HepG2 (cell line): Measurements from ENCODE around the gene DCT. TPM values are rescaled to one million over a fixed set of nuclear protein-coding genes. Genes with fewer than 3 reads are reported as not detected.

Experiments used
- ATAC-seq: fragments of 200-7000 bp; cut with Tn5 transposase; 3 replicates; pipeline ENCODE4 v1.9.1; 2020; ENCODE audit warnings: mild to moderate bottlenecking, moderate library complexity
- BruUV-seq: library from RNA; stranded (reverse); fragments of 400-500 nt; replicated peaks from 2 replicates; lab custom pipeline; 2021; lab: Mats Ljungman, UMichigan
- CTCF ChIA-PET: fragments of 300-600 bp; formaldehyde crosslinking; extraction: SDS; loops from one replicate; lab custom pipeline; 2021; ENCODE audit warnings: low total read pairs, inconsistent platforms, low intra/inter-chr PET ratio; lab: Yijun Ruan, JAX
- POLR2A ChIA-PET: fragments of 350-600 bp; sonication (Branson Sonifier 250); formaldehyde crosslinking; loops from one replicate; lab custom pipeline; 2020; ENCODE audit warnings: antibody characterized with exemption, inconsistent platforms; lab: Yijun Ruan, JAX
- DNase-seq: peaks from one replicate; pipeline ENCODE4 v3.0.0-alpha.2; 2015; ENCODE audit warnings: low spot score
- FAIRE-seq: peaks from 3 replicates; lab custom pipeline; 2011; peaks lifted over from hg19 to GRCh38; lab: Jason Lieb, UNC
- H2AFZ ChIP-seq: one replicate; pipeline ENCODE4 v1.6.1; 2011; ENCODE audit warnings: low read length, inconsistent platforms
- H3K27ac ChIP-seq: fragments of 300-600 bp; 3 replicates; pipeline ENCODE4 v1.8.0; 2011; ENCODE audit warnings: mixed run types, mild to moderate bottlenecking, mixed read lengths, low read length, inconsistent platforms; ENCODE audit not compliant: insufficient read depth; ENCODE audit errors: extremely low read length
- H3K27me3 ChIP-seq, 2 experiments: fragments of 200-600 bp in 1 of 2; 2 replicates in 1 of 2; 3 replicates in 1 of 2; pipeline versions ENCODE4 v1.6.0 to v1.8.0; 2011; ENCODE audit warnings: low read length in 2 of 2, mild to moderate bottlenecking in 2 of 2, moderate library complexity in 2 of 2, inconsistent platforms in 1 of 2; ENCODE audit not compliant: insufficient read depth in 2 of 2, control insufficient read depth in 1 of 2
- H3K36me3 ChIP-seq, 2 experiments: fragments of 200-600 bp in 1 of 2; replicated peaks in 1 of 2; 2 replicates in 1 of 2; 3 replicates in 1 of 2; pipeline versions ENCODE4 v1.5.1 to v1.8.0; 2011; ENCODE audit warnings: low read length in 2 of 2, inconsistent platforms in 1 of 2; ENCODE audit not compliant: insufficient read depth in 2 of 2, control insufficient read depth in 1 of 2
- H3K4me1 ChIP-seq: 2 replicates; pipeline ENCODE4 v1.5.1; 2012; ENCODE audit warnings: low read length, inconsistent platforms; ENCODE audit not compliant: insufficient read depth
- H3K4me2 ChIP-seq: 2 replicates; pipeline ENCODE4 v1.6.0; 2011; ENCODE audit warnings: low read depth, low read length, inconsistent platforms
- H3K4me3 ChIP-seq, 3 experiments: fragments of 200-600 bp in 1 of 3; sonication (generic), shearing (Covaris generic) in 1 of 3; replicated peaks in 1 of 3; 2 replicates each; pipeline ENCODE4 v1.5.1; 2011 to 2016; ENCODE audit warnings: low read length in 3 of 3, inconsistent platforms in 2 of 3, low read depth in 2 of 3, mild to moderate bottlenecking in 2 of 3, control low read depth in 1 of 3, mixed read lengths in 1 of 3; ENCODE audit not compliant: insufficient read depth in 1 of 3
- H3K79me2 ChIP-seq: one replicate; pipeline ENCODE4 v1.6.1; 2011; ENCODE audit warnings: low read length, inconsistent platforms; ENCODE audit not compliant: insufficient read depth
- H3K9ac ChIP-seq: 2 replicates; pipeline ENCODE4 v1.6.0; 2011; ENCODE audit warnings: mild to moderate bottlenecking, low read depth, low read length, inconsistent platforms; ENCODE audit not compliant: insufficient read depth
- H3K9me3 ChIP-seq: 2 replicates; pipeline ENCODE4 v1.5.1; 2012; ENCODE audit warnings: mild to moderate bottlenecking, low read length
- H4K20me1 ChIP-seq: 2 replicates; pipeline ENCODE4 v1.6.0; 2011; ENCODE audit warnings: inconsistent platforms, mild to moderate bottlenecking, low read length, moderate library complexity; ENCODE audit not compliant: insufficient read depth
- AGO2 ChIP-seq: fragments of 200-400 bp; formaldehyde crosslinking; optimal IDR thresholded peaks from 2 replicates; pipeline ENCODE3; 2017; ENCODE audit warnings: mild to moderate bottlenecking, low read depth, low read length, moderate library complexity
- AHR ChIP-seq: IDR thresholded peaks from 2 replicates; pipeline ENCODE4 v1.6.1; 2018; ENCODE audit warnings: missing genetic modification reagents, missing compliant biosample characterization
- BRCA1 ChIP-seq: sonication (generic); formaldehyde crosslinking; IDR thresholded peaks from 2 replicates; pipeline ENCODE4 v1.4.0; 2020; ENCODE audit warnings: missing genetic modification reagents
- LCORL ChIP-seq, 2 experiments: fragments of 450-650 bp in 1 of 2; sonication (generic) in 1 of 2; formaldehyde crosslinking in 1 of 2; IDR thresholded peaks; 2 replicates each; pipeline versions ENCODE4 v1.5.0 to v1.6.1; 2017 to 2020; ENCODE audit warnings: antibody characterized with exemption in 1 of 2, missing genetic modification reagents in 1 of 2
- MEF2D ChIP-seq: sonication (generic); formaldehyde crosslinking; IDR thresholded peaks from 2 replicates; pipeline ENCODE4 v1.5.1; 2020; ENCODE audit warnings: mild to moderate bottlenecking, missing genetic modification reagents
- PAWR ChIP-seq: sonication (generic); formaldehyde crosslinking; IDR thresholded peaks from 2 replicates; pipeline ENCODE4 v1.4.0; 2020; ENCODE audit warnings: missing genetic modification reagents, mild to moderate bottlenecking, borderline replicate concordance
- SOX13 ChIP-seq, 3 experiments: fragments of 450-650 bp in 1 of 3; sonication (generic) in 1 of 3; formaldehyde crosslinking in 1 of 3; IDR thresholded peaks in 2 of 3; conservative IDR thresholded peaks in 1 of 3; 2 replicates each; pipeline versions ENCODE4 v1.5.0 to v1.6.1; 2016 to 2020; ENCODE audit warnings: antibody characterized with exemption in 1 of 3, mild to moderate bottlenecking in 1 of 3, missing compliant biosample characterization in 1 of 3, missing genetic modification reagents in 1 of 3, moderate library complexity in 1 of 3
- YEATS2 ChIP-seq: sonication (generic); formaldehyde crosslinking; IDR thresholded peaks from 2 replicates; pipeline ENCODE4 v1.4.0; 2020; ENCODE audit warnings: missing genetic modification reagents, borderline replicate concordance
- ZBTB7B ChIP-seq: sonication (generic); formaldehyde crosslinking; IDR thresholded peaks from 2 replicates; pipeline ENCODE4 v1.4.0; 2020; ENCODE audit warnings: missing genetic modification reagents
- ZNF33B ChIP-seq: sonication (generic); formaldehyde crosslinking; IDR thresholded peaks from 2 replicates; pipeline ENCODE4 v1.5.1; 2020; ENCODE audit warnings: mild to moderate bottlenecking, missing genetic modification reagents
- ZNF432 ChIP-seq: sonication (generic); formaldehyde crosslinking; IDR thresholded peaks from 2 replicates; pipeline ENCODE4 v1.5.0; 2020; ENCODE audit warnings: missing genetic modification reagents, mild to moderate bottlenecking, borderline replicate concordance
- ZNF724P ChIP-seq: sonication (generic); formaldehyde crosslinking; IDR thresholded peaks from 2 replicates; pipeline ENCODE4 v1.8.0; 2022; ENCODE audit warnings: missing genetic modification reagents, borderline replicate concordance
- ZNF883 ChIP-seq: sonication (generic); formaldehyde crosslinking; IDR thresholded peaks from 2 replicates; pipeline ENCODE4 v1.5.1; 2020; ENCODE audit warnings: mild to moderate bottlenecking, missing genetic modification reagents; ENCODE audit errors: not compliant biosample characterization
- in situ Hi-C: cut with HindIII; loops from 2 replicates; pipeline ENCODE4 v1.10.0; 2017; ENCODE audit warnings: low pct_unique_long_range_greater_than_20kb; ENCODE audit not compliant: extremely low pct_ligation_motif_present
- intact Hi-C: fragments of 100-400 bp; cut with micrococcal nuclease; formaldehyde crosslinking; loops from one replicate; pipeline ENCODE4 v1.10.0; 2022; ENCODE audit not compliant: unreplicated experiment
- polyA plus RNA-seq, 8 experiments: library from polyadenylated mRNA; depleted of rRNA in 3 of 8; stranded (reverse) in 7 of 8; unstranded in 1 of 8; fragments of >200 nt; fragmentation: Illumina TruSeq in 4 of 8; extraction: Trizol in 4 of 8; gene quantifications; 2 replicates each; pipeline versions ENCODE4 v1.2.1 to v1.2.3, GENCODE V29; 2011 to 2016; ENCODE audit warnings: low read depth in 4 of 8, missing spikeins in 1 of 8, mixed read lengths in 1 of 8; ENCODE audit not compliant: insufficient read depth in 1 of 8
- total RNA-seq, 5 experiments: library from RNA; depleted of rRNA; stranded (reverse); fragments of >200 nt; fragmentation: Illumina TruSeq; extraction: Trizol; gene quantifications; 2 replicates each; pipeline ENCODE4 v1.2.3, GENCODE V29; 2016; ENCODE audit warnings: low read depth in 1 of 5
- TF ChIP-seq, protein P1 (sequence below), 2 experiments: sonication (generic) in 1 of 2; formaldehyde crosslinking in 1 of 2; IDR thresholded peaks; 2 replicates each; pipeline versions ENCODE4 v1.4.0 to v1.6.1; 2016 to 2020; ENCODE audit warnings: borderline replicate concordance in 1 of 2, low read depth in 1 of 2, mild to moderate bottlenecking in 1 of 2, missing genetic modification reagents in 1 of 2

Gene DCT
- total and polyA plus RNA-seq, 2 of the 13 experiments (the other 11 are each of a cell fraction or from before 2014, with no cell fraction given): not detected

DNA sequence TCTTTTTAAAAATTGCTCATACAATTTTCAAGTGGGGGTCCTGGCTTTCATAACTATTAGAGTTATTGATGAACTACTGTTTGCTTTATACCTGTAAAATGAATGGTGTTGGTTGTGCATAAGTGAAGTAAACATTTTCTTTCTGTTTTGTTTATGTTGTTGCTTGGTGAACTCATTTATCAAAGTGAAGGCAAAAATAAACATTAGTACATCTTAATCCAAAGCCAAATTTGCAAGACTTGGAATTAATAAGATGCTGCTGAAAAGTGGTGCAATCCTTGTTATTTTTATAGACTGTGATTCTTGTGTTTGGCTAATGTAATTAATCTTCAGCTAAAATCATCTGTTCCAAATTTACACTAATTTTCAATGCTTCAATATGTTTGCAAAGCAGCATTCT lies 24.4 kb upstream of the DCT start:
- H3K36me3 ChIP-seq: no peaks in the 10 kb centered on the region
- H3K4me1 ChIP-seq: no peaks in the 10 kb centered on the region
- in situ Hi-C loops (no loop called here), intact Hi-C loops (no loop called here)
- H4K20me1 ChIP-seq: no peaks in the 10 kb centered on the region
- ATAC-seq (no peak), FAIRE-seq (no peak), DNase-seq (no peak)
- ChIA-PET CTCF (no interaction called here), POLR2A (no interaction called here)
- no peak overlapping the region for H2AFZ ChIP-seq
- H3K4me3 ChIP-seq: no peak overlapping the region
- H3K4me2 ChIP-seq: no peak overlapping the region
- TF ChIP-seq BRCA1 (CRISPR knock-in tag) (no peak), ZNF432 (CRISPR knock-in tag) (no peak), ZBTB7B (no peak), SOX13 (IDR thresholded peaks at IDR 0.05) (no peak), SOX13 (CRISPR knock-in tag; conservative IDR thresholded peaks at IDR 0.05 in 1 of 2, IDR thresholded peaks at IDR 0.05 in 1 of 2) (no peak), LCORL (IDR thresholded peaks at IDR 0.05) (no peak), LCORL (CRISPR knock-in tag; IDR thresholded peaks at IDR 0.05) (no peak), YEATS2 (CRISPR knock-in tag) (no peak), MEF2D (CRISPR knock-in tag) (no peak), ZNF724P (CRISPR knock-in tag) (no peak), AGO2 (no peak), ZNF33B (no peak), AHR (CRISPR knock-in tag) (no peak), ZNF883 (CRISPR knock-in tag) (no peak), PAWR (CRISPR knock-in tag) (no peak)
- TF ChIP-seq, protein P1, sequence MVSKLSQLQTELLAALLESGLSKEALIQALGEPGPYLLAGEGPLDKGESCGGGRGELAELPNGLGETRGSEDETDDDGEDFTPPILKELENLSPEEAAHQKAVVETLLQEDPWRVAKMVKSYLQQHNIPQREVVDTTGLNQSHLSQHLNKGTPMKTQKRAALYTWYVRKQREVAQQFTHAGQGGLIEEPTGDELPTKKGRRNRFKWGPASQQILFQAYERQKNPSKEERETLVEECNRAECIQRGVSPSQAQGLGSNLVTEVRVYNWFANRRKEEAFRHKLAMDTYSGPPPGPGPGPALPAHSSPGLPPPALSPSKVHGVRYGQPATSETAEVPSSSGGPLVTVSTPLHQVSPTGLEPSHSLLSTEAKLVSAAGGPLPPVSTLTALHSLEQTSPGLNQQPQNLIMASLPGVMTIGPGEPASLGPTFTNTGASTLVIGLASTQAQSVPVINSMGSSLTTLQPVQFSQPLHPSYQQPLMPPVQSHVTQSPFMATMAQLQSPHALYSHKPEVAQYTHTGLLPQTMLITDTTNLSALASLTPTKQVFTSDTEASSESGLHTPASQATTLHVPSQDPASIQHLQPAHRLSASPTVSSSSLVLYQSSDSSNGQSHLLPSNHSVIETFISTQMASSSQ (IDR thresholded peaks at IDR 0.05; ENCODE audit: low read depth): no peak
- TF ChIP-seq, protein P1 (CRISPR knock-in tag; IDR thresholded peaks at IDR 0.05; ENCODE audit: borderline replicate concordance): no peak
- BruUV-seq: no TSS peak
- peaks cover 0 to 11% of the 10 kb centered on the region in 2 experiments; a peak in 3 of 5 replicates for H3K27me3 ChIP-seq
- H3K9me3 ChIP-seq: no peaks in the 10 kb centered on the region
- no peaks in the 10 kb centered on the region for H3K79me2 ChIP-seq
- H3K27ac ChIP-seq: no peak overlapping the region
- no peak overlapping the region for H3K9ac ChIP-seq
